Activated CD8-positive, alpha-beta memory T cell treated with anti-CD3 and anti-CD28 coated beads, Interleukin-2, amount 50 U/mL, for 1 hour (primary cell): ENCODE results near the gene EDIL3.
"Not testable (repeated sequence)": the region's sequence is repeated elsewhere in the genome, so short reads cannot be mapped to it uniquely, and the experiment has no call there.

ENCODE experiments used
- DNase-seq: peaks from one replicate; pipeline ENCODE4 v3.0.0-alpha.2; 2020; ENCODE audit errors: extremely low read depth

EDIL3 gene

GRCh38 chr5:84378420-84378819 lies 6.3 kb downstream of the EDIL3 start:
- no peak for DNase-seq

GRCh38 chr5:84376346-84376745 lies 8.3 kb downstream of the EDIL3 start:
- no peak for DNase-seq

GRCh38 chr5:84374568-84374967 lies 10.1 kb downstream of the EDIL3 start:
- no peak for DNase-seq

- no peak for DNase-seq
Measured at GRCh38 chr5:84373506-84373905, 11.2 kb downstream of the EDIL3 start.

- DNase-seq: no peak
Measured at GRCh38 chr5:84372066-84372695, 12.5 kb downstream of the EDIL3 start.

- no peak for DNase-seq
Measured at GRCh38 chr5:84370176-84370575, 14.5 kb downstream of the EDIL3 start.

GRCh38 chr5:84364043-84364442 lies 20.6 kb downstream of the EDIL3 start:
- no peak for DNase-seq

- DNase-seq: no peak
Measured at GRCh38 chr5:84362061-84362720, 22.5 kb downstream of the EDIL3 start.

- no peak for DNase-seq
Measured at GRCh38 chr5:84361572-84361971, 23.1 kb downstream of the EDIL3 start.

GRCh38 chr5:84360056-84360455 lies 24.6 kb downstream of the EDIL3 start:
- no peak for DNase-seq

GRCh38 chr5:84354101-84354500 lies 30.6 kb downstream of the EDIL3 start:
- DNase-seq: no peak

GRCh38 chr5:84344788-84345187 lies 39.9 kb downstream of the EDIL3 start:
- no peak for DNase-seq

- no peak for DNase-seq
Measured at GRCh38 chr5:84343171-84343570, 41.5 kb downstream of the EDIL3 start.

- DNase-seq: no peak
Measured at GRCh38 chr5:84332106-84332505, 52.6 kb downstream of the EDIL3 start.

GRCh38 chr5:84327591-84327990 lies 57.1 kb downstream of the EDIL3 start:
- no peak for DNase-seq

- no peak for DNase-seq
Measured at GRCh38 chr5:84322646-84323045, 62.0 kb downstream of the EDIL3 start.

- DNase-seq: not testable (repeated sequence)
Measured at GRCh38 chr5:84317826-84318225, 66.9 kb downstream of the EDIL3 start.

- DNase-seq: not testable (repeated sequence)
Measured at GRCh38 chr5:84312280-84312679, 72.4 kb downstream of the EDIL3 start.

- DNase-seq: not testable (repeated sequence)
Measured at GRCh38 chr5:84309850-84310249, 74.8 kb downstream of the EDIL3 start.

- no peak for DNase-seq
Measured at GRCh38 chr5:84306601-84307000, 78.1 kb downstream of the EDIL3 start.

- no peak for DNase-seq
Measured at GRCh38 chr5:84304599-84304998, 80.1 kb downstream of the EDIL3 start.

- DNase-seq: no peak
Measured at GRCh38 chr5:84303315-84303714, 81.4 kb downstream of the EDIL3 start.

GRCh38 chr5:84301535-84301934 lies 83.1 kb downstream of the EDIL3 start:
- no peak for DNase-seq

- no peak for DNase-seq
Measured at GRCh38 chr5:84299959-84300358, 84.7 kb downstream of the EDIL3 start.
